ENCODE results near the gene LGALS14. TPM values are rescaled to one million over a fixed set of nuclear protein-coding genes. Genes with fewer than 3 reads are reported as not detected.

LGALS14 gene
- total RNA-seq, 1 donor from 2014 or later: not detected

GRCh38 chr19:39746836-39747529, 42.7 kb downstream of the LGALS14 start:
- no peak for DNase-seq (ENCODE audit: low read depth)
- FAIRE-seq: no peak
- no peaks in the 10 kb centered on the region for H3K27me3 ChIP-seq (ENCODE audit: control insufficient read depth, insufficient read depth, low read length)
- no peaks in the 10 kb centered on the region for H3K36me3 ChIP-seq (ENCODE audit: control insufficient read depth, insufficient read depth, low read length)
- no peak overlapping the region for H3K4me3 ChIP-seq (ENCODE audit: low read depth, low read length)
- TF ChIP-seq, protein P1, sequence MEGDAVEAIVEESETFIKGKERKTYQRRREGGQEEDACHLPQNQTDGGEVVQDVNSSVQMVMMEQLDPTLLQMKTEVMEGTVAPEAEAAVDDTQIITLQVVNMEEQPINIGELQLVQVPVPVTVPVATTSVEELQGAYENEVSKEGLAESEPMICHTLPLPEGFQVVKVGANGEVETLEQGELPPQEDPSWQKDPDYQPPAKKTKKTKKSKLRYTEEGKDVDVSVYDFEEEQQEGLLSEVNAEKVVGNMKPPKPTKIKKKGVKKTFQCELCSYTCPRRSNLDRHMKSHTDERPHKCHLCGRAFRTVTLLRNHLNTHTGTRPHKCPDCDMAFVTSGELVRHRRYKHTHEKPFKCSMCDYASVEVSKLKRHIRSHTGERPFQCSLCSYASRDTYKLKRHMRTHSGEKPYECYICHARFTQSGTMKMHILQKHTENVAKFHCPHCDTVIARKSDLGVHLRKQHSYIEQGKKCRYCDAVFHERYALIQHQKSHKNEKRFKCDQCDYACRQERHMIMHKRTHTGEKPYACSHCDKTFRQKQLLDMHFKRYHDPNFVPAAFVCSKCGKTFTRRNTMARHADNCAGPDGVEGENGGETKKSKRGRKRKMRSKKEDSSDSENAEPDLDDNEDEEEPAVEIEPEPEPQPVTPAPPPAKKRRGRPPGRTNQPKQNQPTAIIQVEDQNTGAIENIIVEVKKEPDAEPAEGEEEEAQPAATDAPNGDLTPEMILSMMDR (IDR thresholded peaks at IDR 0.05; ENCODE audit: insufficient read depth, low read length, severe bottlenecking): no peak

GRCh38 chr19:39749981-39750380, 45.7 kb downstream of the LGALS14 start:
- FAIRE-seq: no peak
- no peak for DNase-seq (ENCODE audit: low read depth)
- H3K4me3 ChIP-seq (ENCODE audit: low read depth, low read length): no peak overlapping the region
- TF ChIP-seq, protein P1 (IDR thresholded peaks at IDR 0.05; ENCODE audit: insufficient read depth, low read length, severe bottlenecking): no peak
- no peaks in the 10 kb centered on the region for H3K36me3 ChIP-seq (ENCODE audit: control insufficient read depth, insufficient read depth, low read length)
- H3K27me3 ChIP-seq (ENCODE audit: control insufficient read depth, insufficient read depth, low read length): no peaks in the 10 kb centered on the region

DNA sequence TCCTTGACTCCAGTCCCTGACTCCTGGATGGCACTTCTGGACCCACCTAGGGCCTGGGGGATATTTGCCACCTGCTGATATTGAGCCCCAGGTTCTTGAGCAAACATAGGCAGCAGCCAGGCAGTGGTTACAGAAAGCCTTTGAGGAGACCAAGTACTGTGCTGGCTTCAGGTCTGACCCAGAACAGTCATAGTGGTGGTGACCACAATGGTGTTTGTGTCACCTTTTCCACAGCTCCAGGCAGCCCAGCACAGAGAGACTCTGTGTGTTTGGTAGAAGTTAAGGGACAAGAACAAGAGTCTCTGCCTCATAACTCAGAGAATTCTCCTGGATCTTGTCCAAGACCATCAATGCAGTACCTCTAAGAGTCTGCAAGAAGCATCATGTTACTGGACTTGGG, 48.1 kb downstream of the LGALS14 start:
- Histone ChIP-seq H3K36me3 (ENCODE audit: control insufficient read depth, insufficient read depth, low read length) (no peaks in the 10 kb centered on the region), H3K4me3 (ENCODE audit: low read depth, low read length) (no peak overlapping the region), H3K27me3 (ENCODE audit: control insufficient read depth, insufficient read depth, low read length) (no peaks in the 10 kb centered on the region)
- FAIRE-seq: no peak
- TF ChIP-seq, protein P1 (IDR thresholded peaks at IDR 0.05; ENCODE audit: insufficient read depth, low read length, severe bottlenecking): no peak
- no peak for DNase-seq (ENCODE audit: low read depth)

DNA sequence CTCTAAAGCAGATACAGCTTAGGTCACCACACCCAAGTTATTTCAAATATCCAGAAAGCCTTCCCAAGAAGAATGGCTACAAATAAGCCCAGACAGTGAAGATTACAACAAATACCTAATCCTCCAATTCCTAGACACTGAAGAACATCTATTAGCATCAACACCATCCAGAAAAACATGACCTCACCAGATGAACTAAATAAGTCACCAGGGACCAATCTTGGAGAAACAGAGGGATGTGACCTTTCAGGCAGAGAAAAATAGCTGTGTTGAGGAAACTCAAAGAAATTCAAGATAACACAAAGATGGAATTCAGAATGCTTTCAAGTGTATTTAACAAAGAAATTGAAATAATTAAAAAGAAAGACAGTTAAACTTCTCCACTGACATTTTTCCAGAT, 48.5 kb downstream of the LGALS14 start:
- TF ChIP-seq, protein P1 (IDR thresholded peaks at IDR 0.05; ENCODE audit: insufficient read depth, low read length, severe bottlenecking): no peak
- DNase-seq (ENCODE audit: low read depth) (no peak), FAIRE-seq (no peak)
- Histone ChIP-seq H3K4me3 (ENCODE audit: low read depth, low read length) (no peak overlapping the region), H3K27me3 (ENCODE audit: control insufficient read depth, insufficient read depth, low read length) (no peaks in the 10 kb centered on the region), H3K36me3 (ENCODE audit: control insufficient read depth, insufficient read depth, low read length) (no peaks in the 10 kb centered on the region)

GRCh38 chr19:39754544-39754943, 50.3 kb downstream of the LGALS14 start:
- DNase-seq (ENCODE audit: low read depth): no peak
- Histone ChIP-seq H3K4me3 (ENCODE audit: low read depth, low read length) (no peak overlapping the region), H3K27me3 (ENCODE audit: control insufficient read depth, insufficient read depth, low read length) (no peaks in the 10 kb centered on the region), H3K36me3 (ENCODE audit: control insufficient read depth, insufficient read depth, low read length) (no peaks in the 10 kb centered on the region)
- TF ChIP-seq, protein P1 (IDR thresholded peaks at IDR 0.05; ENCODE audit: insufficient read depth, low read length, severe bottlenecking): no peak
- no peak for FAIRE-seq

DNA sequence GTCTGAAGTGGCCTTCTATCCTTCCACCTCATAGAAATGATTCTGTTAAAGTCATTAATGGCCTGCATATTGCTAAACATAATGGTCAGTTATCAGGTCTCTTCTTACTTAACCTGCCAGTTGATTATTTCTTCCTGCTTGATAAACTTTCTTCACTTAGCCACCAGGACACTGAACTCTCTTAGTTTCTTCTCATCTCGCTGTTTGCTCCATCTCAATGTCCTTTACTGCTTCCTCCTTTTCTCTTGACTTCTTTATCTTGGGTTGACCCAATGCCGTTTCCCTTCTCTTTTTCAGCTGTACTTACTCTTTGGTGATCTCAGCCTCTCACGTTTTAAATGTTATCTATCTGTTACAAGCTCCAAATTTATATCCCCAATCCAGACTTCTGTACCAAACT, 50.7 kb downstream of the LGALS14 start:
- FAIRE-seq (no peak), DNase-seq (ENCODE audit: low read depth) (no peak)
- H3K36me3 ChIP-seq (ENCODE audit: control insufficient read depth, insufficient read depth, low read length): no peaks in the 10 kb centered on the region
- TF ChIP-seq, protein P1 (IDR thresholded peaks at IDR 0.05; ENCODE audit: insufficient read depth, low read length, severe bottlenecking): no peak
- no peak overlapping the region for H3K4me3 ChIP-seq (ENCODE audit: low read depth, low read length)
- H3K27me3 ChIP-seq (ENCODE audit: control insufficient read depth, insufficient read depth, low read length): no peaks in the 10 kb centered on the region

All from bronchial epithelial cell (primary cell).